Stimulated activated CD8-positive, alpha-beta memory T cell treated with anti-CD3 and anti-CD28 coated beads, Interleukin-4, amount 100 ng/mL, for 24 hours (primary cell): ENCODE results near the gene SLC39A5.
"Not testable (repeated sequence)": the region's sequence is repeated elsewhere in the genome, so short reads cannot be mapped to it uniquely, and the experiment has no call there.

Source experiments
- DNase-seq: peaks from one replicate; pipeline ENCODE4 v3.0.0-alpha.2; 2020; ENCODE audit warnings: low read depth

The SLC39A5 gene

DNA sequence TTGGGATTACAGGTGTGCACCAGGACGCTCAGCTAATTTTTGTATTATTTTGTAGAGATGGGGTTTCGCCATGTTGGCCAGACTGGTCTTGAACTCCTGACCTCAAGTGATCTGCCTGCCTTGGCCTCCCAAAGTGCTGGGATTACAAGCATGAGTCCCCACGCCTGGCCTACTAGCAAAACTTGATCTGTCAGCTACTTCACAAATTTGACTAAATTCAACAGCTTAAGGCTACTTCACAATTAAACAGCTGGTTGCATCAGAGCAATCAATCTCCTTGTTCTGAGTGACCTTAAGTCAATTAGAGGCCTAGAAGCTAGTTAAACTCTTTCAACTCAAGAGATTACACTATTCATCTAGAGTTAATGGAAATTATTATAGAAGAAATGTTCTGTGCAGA is 49.1 kb downstream of the SLC39A5 start:
- no peak for DNase-seq

DNA sequence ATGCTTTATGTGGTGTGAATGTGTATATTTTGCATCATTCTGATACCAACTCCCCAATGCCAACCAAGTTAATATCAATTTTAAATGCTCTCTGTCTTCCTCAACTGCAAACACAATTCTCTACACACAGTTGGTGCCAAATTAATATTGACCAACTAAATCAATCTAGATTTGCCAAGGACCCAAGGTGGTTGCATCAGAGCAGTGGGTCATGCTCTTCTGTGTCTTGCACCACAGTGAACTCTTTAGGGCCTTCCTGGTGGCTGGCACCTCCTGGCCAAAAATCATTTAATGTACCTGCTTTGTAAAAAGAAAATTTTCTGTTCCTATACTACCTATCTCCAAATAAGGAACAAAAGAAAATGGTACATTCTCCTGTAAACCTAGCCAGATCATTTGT is 51.0 kb downstream of the SLC39A5 start:
- DNase-seq = no peak

DNA sequence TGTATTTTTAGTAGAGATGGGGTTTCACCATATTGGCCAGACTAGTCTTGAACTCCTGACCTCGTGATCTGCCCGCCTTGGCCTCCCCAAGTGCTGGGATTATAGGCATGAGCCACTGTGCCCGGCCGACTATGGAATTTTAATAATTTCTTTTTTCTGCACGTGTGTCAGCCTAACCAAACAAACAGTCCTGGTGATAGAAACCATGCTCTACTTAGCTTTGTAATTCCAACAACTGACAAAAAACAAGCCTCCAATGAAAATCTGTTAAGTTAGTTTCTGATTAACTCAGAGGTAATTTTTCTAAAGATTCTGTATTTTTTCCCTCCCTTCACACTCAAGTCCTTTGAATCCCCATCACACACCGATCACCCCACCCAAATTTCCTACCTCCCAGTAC is 52.2 kb downstream of the SLC39A5 start:
- DNase-seq = no peak

DNA sequence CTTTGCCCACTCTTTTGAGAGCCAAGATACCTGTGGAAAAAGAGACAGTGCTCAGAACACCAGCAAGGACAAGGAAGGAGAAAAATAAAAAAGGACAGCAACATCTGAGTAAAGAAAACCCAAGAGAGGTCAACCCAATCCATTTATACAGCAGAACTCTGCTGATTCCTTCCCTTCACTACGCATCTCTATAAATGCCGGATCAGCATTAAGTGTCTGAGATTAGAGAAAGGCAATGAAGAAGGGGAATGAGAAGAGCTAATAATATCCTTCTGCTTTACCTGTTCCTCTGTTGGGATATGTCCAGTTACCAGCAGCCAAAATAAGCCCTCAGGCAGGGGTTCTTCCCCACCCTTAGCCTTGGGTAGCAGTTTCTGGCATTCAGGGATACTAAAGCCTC is 52.7 kb downstream of the SLC39A5 start:
- no peak for DNase-seq

DNA sequence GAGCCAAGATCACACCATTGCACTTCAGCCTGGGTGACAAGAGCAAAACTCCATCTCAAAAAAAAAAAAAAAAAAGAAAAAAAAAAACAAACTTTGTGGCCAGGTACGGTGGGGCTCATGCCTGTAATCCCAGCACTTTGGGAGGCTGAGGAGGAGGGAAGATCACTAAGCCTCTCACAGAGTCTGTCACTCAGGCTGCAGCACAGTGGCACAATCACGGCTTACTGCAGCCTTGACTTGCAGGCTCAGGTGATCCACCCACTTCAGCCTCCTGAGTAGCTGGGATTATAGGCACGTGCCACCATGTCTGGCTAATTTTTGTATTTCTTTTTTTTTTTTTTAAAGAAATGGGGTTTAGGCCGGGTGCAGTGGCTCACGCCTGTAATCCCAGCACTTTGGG is 54.4 kb downstream of the SLC39A5 start:
- not testable (repeated sequence) for DNase-seq

GRCh38 chr12:56286044-56286830 is 56.4 kb downstream of the SLC39A5 start:
- no peak for DNase-seq
